OCI-LY3 (cell line): ENCODE data around the gene C17orf50.

Experiments used
- H2AFZ ChIP-seq: fragments of 200-600, 300-600 bp; shearing (Covaris generic); 2 replicates; pipeline ENCODE4 v1.6.0; 2014; ENCODE audit warnings: antibody characterized with exemption, low read depth, low read length
- H3K27ac ChIP-seq: fragments of 200-600, 300-600 bp; sonication (generic); 2 replicates; pipeline ENCODE4 v1.5.1; 2014; ENCODE audit warnings: mild to moderate bottlenecking, low read length, moderate library complexity, mixed read lengths
- H3K27me3 ChIP-seq: fragments of 200-600, 300-600 bp; sonication (generic); 2 replicates; pipeline ENCODE4 v1.6.1; 2014; ENCODE audit warnings: low read depth, low read length, mixed read lengths
- H3K36me3 ChIP-seq: fragments of 200-600, 300-600 bp; sonication (generic); replicated peaks from 2 replicates; pipeline ENCODE3; 2014; ENCODE audit warnings: low read depth, low read length, mixed read lengths
- H3K4me1 ChIP-seq: fragments of 300-600, 200-600 bp; sonication (generic); 2 replicates; pipeline ENCODE4 v1.6.1; 2014; ENCODE audit warnings: low read length, mixed read lengths
- H3K4me2 ChIP-seq: fragments of 200-600, 300-600 bp; sonication (generic); 2 replicates; pipeline ENCODE4 v1.6.1; 2014; ENCODE audit warnings: low read length, mixed read lengths
- H3K4me3 ChIP-seq: fragments of 300-600, 200-600 bp; sonication (generic); 2 replicates; pipeline ENCODE4 v1.5.1; 2014; ENCODE audit warnings: antibody characterized with exemption, mild to moderate bottlenecking, low read length, moderate library complexity
- H3K79me2 ChIP-seq: fragments of 300-600, 200-600 bp; shearing (Covaris generic); 2 replicates; pipeline ENCODE4 v1.6.1; 2014; ENCODE audit warnings: mild to moderate bottlenecking, low read length, mixed read lengths
- H3K9ac ChIP-seq: fragments of 300-600, 200-600 bp; shearing (Covaris generic); 2 replicates; pipeline ENCODE4 v1.6.0; 2014; ENCODE audit warnings: mild to moderate bottlenecking, low read length, moderate library complexity
- H3K9me3 ChIP-seq: fragments of 200-600, 300-600 bp; shearing (Covaris generic); 2 replicates; pipeline ENCODE4 v1.6.1; 2014; ENCODE audit warnings: low read length, mixed read lengths; ENCODE audit not compliant: insufficient read depth
- H4K20me1 ChIP-seq: fragments of 200-600, 300-600 bp; sonication (generic); 2 replicates; pipeline ENCODE4 v1.6.1; 2016; ENCODE audit warnings: low read length, mixed read lengths; ENCODE audit not compliant: insufficient read depth
- CTCF ChIP-seq: fragments of 200-600, 300-600 bp; sonication (generic); IDR thresholded peaks from 2 replicates; pipeline ENCODE4 v1.5.1; 2014; ENCODE audit warnings: antibody characterized with exemption, low read length, low read depth
- EZH2phosphoT487 ChIP-seq: fragments of 200-600 bp; shearing (Covaris generic); IDR thresholded peaks from 2 replicates; pipeline ENCODE4 v1.6.1; 2018; ENCODE audit warnings: antibody characterized with exemption, mixed run types, low read depth

The C17orf50 gene

GRCh38 chr17:35727635-35728034 lies 33.1 kb upstream of the C17orf50 start:
- no peak overlapping the region for H3K4me3 ChIP-seq
- no peaks in the 10 kb centered on the region for H3K27me3 ChIP-seq
- H4K20me1 ChIP-seq = no peaks in the 10 kb centered on the region
- no peak overlapping the region for H2AFZ ChIP-seq
- no peak overlapping the region for H3K4me2 ChIP-seq
- no peaks in the 10 kb centered on the region for H3K9me3 ChIP-seq
- peaks cover 13% of the 10 kb centered on the region for H3K4me1 ChIP-seq
- peaks cover 7% of the 10 kb centered on the region for H3K79me2 ChIP-seq
- H3K9ac ChIP-seq = no peak overlapping the region
- H3K27ac ChIP-seq = no peak overlapping the region
- peaks cover 15% of the 10 kb centered on the region for H3K36me3 ChIP-seq
- no peak for TF ChIP-seq CTCF
- no peak for TF ChIP-seq EZH2phosphoT487

- H2AFZ ChIP-seq = no peak overlapping the region
- H3K9ac ChIP-seq = no peak overlapping the region
- no peaks in the 10 kb centered on the region for H4K20me1 ChIP-seq
- peaks cover 12% of the 10 kb centered on the region for H3K36me3 ChIP-seq
- H3K9me3 ChIP-seq = no peaks in the 10 kb centered on the region
- H3K4me3 ChIP-seq = no peak overlapping the region
- no peak overlapping the region for H3K4me2 ChIP-seq
- no peaks in the 10 kb centered on the region for H3K27me3 ChIP-seq
- H3K27ac ChIP-seq = no peak overlapping the region
- H3K4me1 ChIP-seq = peaks cover 14% of the 10 kb centered on the region
- H3K79me2 ChIP-seq = peaks cover 9% of the 10 kb centered on the region
- no peak for TF ChIP-seq CTCF
Measured at GRCh38 chr17:35728551-35728950, 32.1 kb upstream of the C17orf50 start.

- H3K4me3 ChIP-seq = no peak overlapping the region
- no peak overlapping the region for H2AFZ ChIP-seq
- no peak overlapping the region for H3K27ac ChIP-seq
- no peaks in the 10 kb centered on the region for H3K9me3 ChIP-seq
- TF ChIP-seq EZH2phosphoT487 = no peak
- no peak for TF ChIP-seq CTCF
- H3K27me3 ChIP-seq = no peaks in the 10 kb centered on the region
- no peaks in the 10 kb centered on the region for H4K20me1 ChIP-seq
- H3K4me1 ChIP-seq = peaks cover 14% of the 10 kb centered on the region
- H3K4me2 ChIP-seq = no peak overlapping the region
- no peak overlapping the region for H3K9ac ChIP-seq
- H3K36me3 ChIP-seq = peaks cover 10% of the 10 kb centered on the region
- peaks cover 9% of the 10 kb centered on the region for H3K79me2 ChIP-seq
Measured at GRCh38 chr17:35729405-35729833, 31.3 kb upstream of the C17orf50 start.

- H4K20me1 ChIP-seq = no peaks in the 10 kb centered on the region
- H3K27me3 ChIP-seq = no peaks in the 10 kb centered on the region
- H3K4me1 ChIP-seq = peaks cover 14% of the 10 kb centered on the region
- peak overlapping the region; percentile 93 for H3K4me2 ChIP-seq
- TF ChIP-seq EZH2phosphoT487 (no peak), CTCF (no peak)
- no peaks in the 10 kb centered on the region for H3K36me3 ChIP-seq
- H3K79me2 ChIP-seq = peaks cover 9% of the 10 kb centered on the region
- H3K27ac ChIP-seq = no peak overlapping the region
- no peak overlapping the region for H3K9ac ChIP-seq
- peak overlapping the region; percentile 93 for H3K4me3 ChIP-seq
- H3K9me3 ChIP-seq = no peaks in the 10 kb centered on the region
- no peak overlapping the region for H2AFZ ChIP-seq
Measured at GRCh38 chr17:35730400-35731005, 30.2 kb upstream of the C17orf50 start.
